NCI-H2196 (cell line): ENCODE results near the gene NR3C2.

Experiments used
- DNase-seq: peaks from one replicate; lab custom pipeline; 2025; ENCODE audit not compliant: unreplicated experiment; lab: John Stamatoyannopoulos, UW

The NR3C2 gene

DNA sequence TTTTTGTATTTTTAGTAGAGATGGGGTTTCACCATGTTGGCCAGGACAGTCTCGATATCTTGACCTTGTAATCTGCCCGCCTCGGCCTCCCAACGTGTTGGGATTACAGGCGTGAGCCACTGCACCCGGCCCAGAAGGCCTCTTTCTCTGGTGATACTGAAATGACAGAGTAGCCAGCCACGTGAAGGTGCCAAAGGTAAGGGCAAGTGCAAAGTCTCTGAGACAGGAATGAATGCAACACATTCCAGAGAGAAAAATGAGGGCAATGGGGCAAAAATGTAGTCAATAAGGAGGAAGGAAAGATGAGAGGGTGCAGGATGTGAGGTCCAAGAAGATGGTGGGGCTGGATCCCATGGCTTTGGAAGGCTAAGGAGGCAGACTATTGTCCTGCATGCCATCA is 176.0 kb downstream of the NR3C2 start:
- DNase-seq, result no peak

DNA sequence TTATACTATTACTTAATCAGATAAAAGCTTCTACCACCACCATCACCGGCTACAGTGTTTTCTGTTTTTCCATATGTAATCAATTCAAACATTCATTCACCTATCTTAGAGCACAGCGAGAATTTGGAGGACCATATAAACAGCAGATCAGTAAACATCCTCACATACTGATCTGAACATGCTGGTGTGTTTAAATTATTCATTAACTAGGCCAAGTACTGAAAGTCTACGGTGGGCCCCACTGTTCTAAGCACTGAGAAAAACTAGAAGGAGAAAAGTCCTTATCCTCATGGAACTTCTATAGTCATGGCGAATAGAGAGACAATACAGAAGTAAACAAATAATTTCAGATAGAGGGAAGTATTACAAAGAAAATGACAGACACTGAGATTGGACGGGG is 176.6 kb downstream of the NR3C2 start:
- DNase-seq, result no peak

DNA sequence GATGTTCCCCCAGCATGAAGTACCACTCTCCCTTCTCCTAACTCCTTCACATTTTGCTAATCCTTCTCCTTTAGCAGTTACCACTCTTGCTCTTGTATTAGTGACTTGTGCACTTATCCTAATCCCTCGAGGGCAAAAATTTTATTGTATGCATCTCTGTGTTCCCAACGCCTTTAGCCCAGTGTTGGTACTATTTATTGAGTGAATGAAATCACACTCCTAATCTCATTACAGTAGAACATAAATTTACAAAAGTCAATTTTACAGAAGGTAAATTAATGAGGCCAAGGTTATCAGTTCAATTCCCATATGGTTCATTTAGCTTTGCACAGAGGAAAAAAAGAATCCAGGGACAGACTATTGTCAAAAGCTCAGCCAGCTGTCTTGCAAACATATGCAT is 178.4 kb downstream of the NR3C2 start:
- no peak for DNase-seq

DNA sequence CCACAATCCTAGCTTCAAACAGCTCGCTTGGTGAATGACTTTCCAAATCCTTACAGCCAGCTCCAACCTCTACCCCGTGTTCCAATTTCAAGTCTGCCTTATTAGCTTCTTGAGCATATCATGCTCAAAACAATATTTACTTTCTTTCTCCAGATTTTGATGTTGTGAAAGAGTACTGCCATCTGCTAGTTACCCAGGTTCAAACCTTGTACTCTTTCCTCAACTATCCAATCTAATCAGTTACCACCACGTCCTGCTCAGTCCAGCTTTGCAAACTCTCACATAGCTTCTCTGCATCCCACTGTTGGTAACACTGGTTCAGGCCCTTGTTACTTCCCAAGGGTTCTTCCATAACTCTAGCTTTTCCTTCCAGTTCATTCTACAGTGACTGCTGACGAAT is 179.1 kb downstream of the NR3C2 start:
- DNase-seq, result no peak

DNA sequence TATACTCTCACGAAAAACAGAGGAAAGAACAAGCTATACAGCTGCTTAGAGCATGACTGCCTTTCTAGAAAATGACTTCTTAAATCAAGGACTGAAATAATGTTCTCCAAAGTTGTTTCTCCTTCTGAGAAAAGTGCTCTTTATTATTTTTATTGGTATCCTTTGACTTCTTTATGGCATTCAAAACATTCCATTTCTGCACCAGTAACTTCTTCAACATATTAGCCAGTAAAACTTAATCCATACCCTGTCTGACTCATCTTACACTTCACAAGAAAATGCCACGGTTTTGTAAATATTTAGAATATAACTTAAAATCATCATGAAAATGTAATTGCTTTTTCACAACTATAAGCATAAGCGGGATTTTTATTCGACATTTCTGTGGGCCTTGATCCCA is 180.4 kb downstream of the NR3C2 start:
- no peak for DNase-seq

DNA sequence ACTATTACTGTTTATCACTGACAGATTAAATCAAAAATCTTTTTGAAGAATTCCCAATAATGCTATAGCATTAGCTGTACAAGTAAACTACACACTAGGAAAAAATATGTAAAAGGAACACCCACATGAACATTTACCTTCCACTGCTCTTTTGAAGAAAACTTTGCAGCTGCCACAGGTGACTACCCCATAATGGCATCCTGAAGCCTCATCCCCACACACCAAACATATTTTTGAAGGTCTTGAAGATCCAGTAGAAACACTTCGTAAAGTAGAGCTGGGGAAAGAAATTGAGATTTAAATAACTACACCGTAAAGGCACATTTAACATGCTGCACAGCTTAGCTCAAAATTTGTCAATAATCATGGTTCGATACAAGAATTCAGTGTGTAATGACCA is 182.4 kb downstream of the NR3C2 start:
- DNase-seq, result no peak

DNA sequence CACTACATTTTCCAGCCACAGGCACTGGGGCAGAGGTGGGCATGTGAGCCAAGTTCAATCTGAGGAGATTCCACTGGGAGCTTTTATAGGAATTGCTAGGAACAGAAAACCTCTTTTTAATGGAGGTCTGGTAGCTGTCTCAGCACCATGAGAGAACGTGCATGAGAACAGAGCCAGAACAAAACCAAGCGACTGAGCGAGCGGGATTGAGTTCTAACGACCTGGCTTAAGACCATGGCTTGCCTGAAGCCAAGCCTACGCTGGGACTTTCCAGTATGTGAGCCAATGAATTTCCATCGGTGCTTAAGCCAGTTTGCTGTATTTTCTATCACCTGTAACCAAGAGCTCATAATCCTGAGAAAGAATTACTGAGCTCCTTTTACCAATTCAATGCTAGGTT is 183.7 kb downstream of the NR3C2 start:
- no peak for DNase-seq

DNA sequence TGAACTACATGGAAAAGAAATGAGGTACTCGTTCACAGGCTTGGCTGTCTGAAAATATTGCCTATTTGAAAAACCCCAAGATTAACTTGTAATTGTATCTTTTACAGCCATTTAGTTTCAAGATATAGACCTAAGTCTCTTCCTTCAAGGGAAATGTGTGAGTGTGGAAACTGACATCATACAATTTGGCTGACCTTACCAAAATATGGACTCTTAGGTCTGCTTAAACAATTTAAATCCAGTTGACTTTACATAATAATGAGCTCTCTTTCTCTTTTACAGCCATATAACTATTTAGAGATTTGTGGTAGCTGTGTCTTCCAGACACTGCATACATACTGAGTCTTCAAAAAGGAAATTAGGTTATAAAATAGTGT is 186.9 kb downstream of the NR3C2 start:
- DNase-seq, result no peak

DNA sequence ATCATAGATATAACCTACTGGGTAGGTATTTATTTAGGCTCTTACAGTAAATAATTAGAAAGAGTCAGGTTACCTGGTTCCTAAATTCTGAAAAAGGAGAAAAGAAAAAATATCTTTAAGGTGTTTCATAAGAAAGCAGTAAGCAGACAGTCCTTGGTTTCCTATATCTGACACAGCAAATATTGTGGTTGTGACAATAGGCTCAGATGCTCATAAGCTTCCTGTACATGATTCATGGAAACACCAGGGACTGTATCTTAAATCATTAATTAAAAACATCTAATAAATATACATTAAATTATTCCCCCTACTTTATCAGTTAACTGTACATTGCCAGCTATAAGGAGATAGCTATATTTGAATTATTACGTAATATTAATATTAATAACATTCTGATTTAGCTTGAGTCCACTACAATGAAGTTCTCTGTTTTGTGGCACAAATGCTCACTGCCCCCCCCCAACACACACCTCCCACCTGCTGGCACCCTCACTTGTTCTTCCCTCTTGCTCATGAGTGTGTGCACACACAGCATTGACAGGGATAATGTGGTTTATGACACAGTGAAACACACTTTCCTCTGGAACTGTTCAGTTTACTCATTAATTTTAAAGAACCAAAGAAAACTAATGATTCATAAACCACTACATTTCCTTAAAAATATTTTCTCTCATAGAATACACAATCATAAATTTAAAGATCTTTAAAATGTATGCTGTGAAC is 187.4 kb downstream of the NR3C2 start:
- no peak for DNase-seq

DNA sequence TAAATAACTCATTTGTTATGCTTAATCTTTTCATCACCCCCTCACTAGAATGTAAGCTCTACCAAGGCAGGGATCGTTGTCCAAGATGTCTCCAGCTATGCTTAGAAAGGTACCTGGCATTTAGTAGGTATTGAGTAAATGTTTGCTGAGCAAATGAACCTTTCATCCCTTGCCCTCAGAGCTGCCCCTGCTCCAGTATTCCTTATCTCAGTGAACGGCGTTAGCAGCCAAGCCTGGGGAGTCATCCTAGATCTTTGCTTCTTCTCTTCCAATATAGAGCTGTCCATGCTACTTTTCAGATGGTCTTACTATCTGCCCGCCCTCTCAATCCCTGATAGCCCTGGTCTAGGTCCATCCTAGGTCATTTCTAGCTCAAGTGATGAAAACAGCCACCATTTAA is 188.4 kb downstream of the NR3C2 start:
- DNase-seq, result no peak

DNA sequence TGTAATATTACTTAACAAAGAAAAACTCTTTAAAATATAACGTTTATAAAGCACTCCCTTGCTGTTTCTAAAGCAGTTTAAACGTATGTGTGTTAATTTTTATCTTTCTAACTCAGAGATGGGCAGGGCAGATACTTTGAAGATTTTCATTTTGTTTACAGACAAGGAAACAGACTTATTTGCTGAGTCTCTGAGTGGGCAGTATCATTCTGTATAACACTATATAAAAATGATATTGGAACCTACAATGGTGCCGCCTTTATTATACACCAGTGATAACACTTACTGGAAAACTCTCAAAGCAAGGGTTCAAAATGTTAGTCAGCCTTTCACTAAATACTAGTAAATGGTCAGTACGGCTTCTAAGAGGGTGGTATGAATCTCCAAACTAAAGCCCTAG is 193.4 kb downstream of the NR3C2 start:
- no peak for DNase-seq

DNA sequence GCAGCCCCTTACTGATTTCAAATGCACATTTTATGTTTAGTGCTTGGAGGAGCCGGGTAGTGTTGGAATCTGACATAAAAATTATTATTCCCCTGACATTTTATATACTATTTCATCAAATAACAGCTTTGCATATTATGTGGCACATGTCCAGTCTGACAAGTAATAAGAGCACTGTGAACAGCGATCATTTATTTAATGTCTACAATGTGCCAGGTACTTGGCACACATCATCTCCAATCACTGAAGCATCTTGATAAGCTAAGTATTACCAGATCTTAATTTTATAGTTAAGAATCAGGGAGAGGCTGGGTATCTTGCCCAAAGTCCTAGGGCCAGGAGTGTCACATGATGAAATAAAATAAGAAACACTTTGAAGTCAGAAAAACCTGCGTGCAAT is 197.2 kb downstream of the NR3C2 start:
- no peak for DNase-seq

DNA sequence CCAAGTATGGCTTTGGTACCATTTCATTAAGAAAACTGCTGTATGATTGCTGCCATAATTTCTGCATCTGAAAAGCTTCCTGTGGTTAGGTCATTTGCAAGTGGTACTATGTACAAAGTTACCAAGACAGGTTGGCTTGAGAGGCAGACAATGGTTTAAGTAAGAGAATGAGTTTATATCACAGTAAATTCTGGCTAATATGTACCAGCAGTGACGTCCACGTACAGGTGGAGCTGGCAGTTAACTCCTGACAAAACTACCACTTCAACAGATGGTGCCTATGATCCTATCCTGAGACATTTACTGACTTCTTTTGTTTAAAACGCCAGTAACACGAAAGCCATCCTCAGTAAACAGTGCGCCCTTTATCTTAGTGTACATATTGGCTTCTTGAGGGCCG is 198.4 kb downstream of the NR3C2 start:
- DNase-seq, result no peak

DNA sequence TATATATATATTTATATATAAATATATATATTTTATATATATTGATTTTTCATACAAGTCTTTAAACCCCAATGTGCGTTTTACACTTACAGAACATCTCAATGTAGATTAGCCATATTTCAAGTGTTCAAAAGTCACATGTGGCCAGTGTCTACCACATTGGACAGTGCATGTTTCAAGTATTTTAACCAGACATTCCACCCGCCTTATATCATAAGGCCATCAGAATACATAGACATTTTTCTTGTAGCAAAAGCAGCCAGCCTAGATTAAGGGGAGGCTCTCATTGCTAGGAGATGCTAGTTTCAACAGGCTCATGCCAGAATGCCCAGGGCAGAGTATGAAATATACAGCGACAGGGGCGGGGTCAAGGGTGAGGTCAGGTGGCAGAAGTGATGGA is 202.0 kb downstream of the NR3C2 start:
- no peak for DNase-seq

DNA sequence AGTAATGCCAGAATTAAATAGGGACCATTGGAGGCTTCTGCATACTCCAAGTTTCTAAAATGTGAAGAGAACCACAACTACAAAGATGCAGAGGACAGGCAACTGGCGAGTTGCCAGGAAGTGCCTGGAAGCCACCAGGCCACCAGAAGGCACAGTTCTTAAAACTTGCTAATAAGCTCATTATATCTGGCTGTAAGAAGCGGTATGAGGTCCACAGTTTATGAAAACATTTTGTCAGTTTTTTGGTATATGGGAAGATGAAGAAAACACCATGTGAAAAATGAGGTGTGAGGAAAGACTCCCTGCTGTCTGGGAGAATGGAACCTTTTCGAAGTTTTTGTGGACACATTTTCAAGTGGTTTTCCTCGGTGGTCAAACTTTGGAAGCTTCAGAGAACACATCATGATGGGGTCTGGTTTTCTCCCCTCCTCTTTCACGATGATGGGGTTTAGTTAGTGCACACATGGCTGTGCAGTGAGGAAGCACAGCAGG is 202.7 kb downstream of the NR3C2 start:
- no peak for DNase-seq

DNA sequence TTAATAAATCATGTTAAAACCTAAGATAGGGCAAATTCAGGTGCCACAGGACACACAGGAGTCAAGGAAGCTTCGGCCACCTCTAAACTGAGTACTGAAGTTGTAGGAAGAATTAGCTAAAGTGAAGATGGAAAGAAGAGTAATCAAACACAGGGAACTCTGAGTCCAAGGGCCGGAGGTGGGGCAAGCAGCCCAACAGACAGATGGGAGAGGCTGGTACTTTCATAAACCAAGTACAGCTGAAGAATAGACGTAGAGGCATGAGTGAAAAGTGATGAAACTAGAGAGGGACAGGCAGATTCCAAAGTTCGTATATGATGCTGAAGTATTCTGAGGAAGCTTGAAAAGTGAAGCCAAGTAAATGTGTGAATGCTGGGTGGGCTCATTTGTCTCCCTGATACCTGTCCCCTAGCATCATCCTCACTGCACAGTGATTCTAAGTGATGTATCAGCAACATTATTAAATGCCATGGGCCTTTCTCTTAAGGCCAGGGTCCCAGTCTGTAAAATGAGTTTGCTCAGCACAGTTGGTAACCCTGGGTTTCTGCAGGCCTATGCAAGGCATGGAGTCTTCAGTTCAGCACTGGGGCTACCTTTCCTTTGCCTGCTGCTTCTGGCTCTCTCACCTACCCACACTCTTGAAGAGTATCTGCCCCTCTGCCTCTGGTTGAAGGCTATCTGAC is 203.3 kb downstream of the NR3C2 start:
- no peak for DNase-seq

DNA sequence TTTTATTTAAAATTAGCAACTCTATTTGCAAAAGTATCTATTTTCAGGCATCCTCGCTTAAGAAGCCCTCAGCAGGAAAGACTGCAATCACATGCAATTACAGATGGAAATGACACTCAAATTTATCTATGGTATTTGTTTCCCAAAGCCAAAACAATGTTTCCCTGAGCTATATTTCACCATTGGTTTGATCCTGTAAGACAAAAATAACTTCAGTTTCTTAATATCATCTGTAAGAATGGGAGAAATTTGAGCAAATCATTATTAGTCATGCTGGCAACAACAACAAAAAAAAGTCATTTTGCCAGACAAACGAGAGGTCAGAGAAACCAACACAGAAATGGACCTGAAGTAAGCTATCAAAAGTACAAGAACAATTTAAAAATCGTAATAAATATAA is 204.1 kb downstream of the NR3C2 start:
- DNase-seq, result no peak

DNA sequence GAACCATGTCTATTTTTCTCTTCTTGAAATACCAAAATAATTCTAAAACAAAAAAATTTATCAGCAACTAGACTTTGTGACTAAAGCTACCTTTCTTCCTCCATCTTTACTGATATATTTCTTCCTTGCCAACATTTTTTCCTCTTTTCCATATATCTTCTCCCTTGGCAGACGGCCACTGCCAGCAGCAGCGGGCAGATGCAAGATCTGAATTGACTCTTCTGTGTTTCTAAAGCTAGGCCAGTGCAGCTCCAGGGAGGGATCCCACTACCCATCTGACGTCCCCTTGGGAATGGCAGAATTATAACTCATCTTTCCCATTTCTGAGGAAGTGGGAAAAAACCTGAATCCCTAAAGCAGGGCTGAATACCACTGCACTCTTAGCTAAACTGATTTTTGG is 206.4 kb downstream of the NR3C2 start:
- no peak for DNase-seq

DNA sequence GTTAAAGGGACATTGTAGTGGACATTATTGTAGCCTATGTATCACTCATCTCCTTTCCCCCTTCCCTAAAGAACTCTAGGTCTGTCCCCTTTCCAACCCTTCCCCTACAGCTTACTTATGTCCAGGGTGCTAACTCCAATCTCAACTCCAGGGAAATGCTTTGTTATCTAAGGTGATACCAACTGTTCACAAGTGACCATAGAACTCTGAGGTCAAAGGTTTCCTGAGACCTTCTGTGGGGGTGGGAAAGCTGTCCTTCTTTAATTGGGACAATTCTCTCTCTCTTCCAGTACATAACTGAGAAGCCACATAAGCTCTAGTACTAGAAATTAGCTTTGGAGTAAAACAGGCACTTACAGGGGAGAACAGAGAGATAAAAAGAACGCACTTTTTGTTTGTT is 212.4 kb downstream of the NR3C2 start:
- DNase-seq, result no peak

DNA sequence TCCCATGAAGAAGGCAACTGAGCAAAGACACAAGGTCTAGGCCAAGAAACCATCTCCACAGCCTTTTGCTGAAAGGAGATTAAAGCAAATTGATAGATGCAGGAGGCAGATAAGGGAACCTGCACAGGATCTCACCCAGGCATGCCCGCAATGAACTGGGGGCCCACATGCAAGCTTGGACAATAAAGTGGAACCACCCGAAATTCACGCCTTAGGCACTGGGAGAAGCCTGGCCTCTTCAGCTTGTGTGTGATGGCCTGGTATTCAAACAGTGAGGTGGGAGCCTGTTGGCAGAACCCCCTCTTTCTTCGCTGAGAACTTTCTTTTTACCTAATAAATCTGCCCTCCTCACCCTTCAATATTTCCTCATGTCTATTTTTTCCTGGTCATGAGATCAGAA is 213.2 kb downstream of the NR3C2 start:
- no peak for DNase-seq

DNA sequence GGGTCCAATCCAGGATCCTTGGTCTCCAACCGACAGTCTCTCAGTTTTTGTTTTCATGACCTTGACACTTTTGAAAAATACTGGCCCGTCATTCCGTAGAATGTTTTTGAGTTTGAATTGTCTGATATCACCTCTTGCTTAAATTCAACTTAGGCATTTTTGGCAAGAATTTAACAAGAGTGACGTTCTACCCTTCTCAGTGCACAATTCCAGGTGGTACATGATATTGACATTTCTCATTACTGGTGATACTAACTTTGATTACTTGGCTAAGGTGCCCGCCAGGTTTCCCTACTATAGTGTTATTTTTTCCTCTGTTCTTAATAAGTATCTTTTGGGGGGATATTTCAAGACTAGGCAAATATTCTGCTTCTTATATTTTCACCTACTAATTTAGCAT is 215.1 kb downstream of the NR3C2 start:
- no peak for DNase-seq

DNA sequence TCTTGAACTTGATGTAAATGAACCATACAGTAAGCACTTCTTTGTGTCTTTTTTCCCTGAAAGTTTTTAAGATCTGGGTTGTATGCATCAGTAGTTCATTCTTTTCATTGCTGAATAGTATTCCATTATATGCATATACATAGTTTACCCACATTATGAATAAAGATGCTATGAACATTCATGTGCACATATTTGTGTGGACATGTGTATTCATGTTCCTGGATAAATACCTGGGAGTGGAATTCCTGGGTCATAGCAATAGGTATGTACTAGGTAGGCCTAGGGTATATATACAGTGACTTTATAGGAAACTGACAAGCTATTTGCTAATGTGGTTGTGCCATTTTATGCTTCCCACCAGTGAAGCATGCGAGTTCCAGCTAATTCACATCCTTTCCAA is 215.9 kb downstream of the NR3C2 start:
- no peak for DNase-seq

DNA sequence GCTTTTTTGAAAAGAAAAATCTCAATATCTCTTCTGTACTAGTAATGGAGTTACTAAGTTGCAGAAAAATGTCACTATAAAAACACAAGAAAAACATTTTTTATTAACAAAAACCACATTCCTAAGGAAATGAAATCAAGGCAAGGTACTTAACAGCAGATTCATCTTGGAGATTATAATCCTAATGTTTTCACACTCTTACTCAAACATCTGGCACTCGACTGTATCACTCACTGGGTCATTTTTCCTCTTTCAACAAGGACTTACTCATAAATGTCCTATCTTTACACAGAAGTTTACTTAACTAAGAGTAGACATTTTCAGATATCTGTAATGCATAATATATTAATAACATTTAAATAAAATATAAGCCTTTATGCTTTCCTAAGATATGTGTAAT is 216.6 kb downstream of the NR3C2 start:
- DNase-seq, result no peak
